ENCODE data around the gene AQP10.
"Not testable (repeated sequence)": the region's sequence is repeated elsewhere in the genome, so short reads cannot be mapped to it uniquely, and the experiment has no call there.

- TF ChIP-seq CTCF (IDR thresholded peaks at IDR 0.05 in 8 of 11, conservative IDR thresholded peaks at IDR 0.05 in 3 of 11); POLR2A (IDR thresholded peaks at IDR 0.05); POLR2AphosphoS5 (IDR thresholded peaks at IDR 0.05): not testable (repeated sequence)
Observed at GRCh38 chr1:154312229-154313065, 8.4 kb upstream of the AQP10 start.

Measured in spleen (tissue), 7 donors.